Esophagus muscularis mucosa (tissue), 4 donors: ENCODE results near the gene DPEP2. TPM values are rescaled to one million over a fixed set of nuclear protein-coding genes. Genes with fewer than 3 reads are reported as not detected.

Source experiments
- DNase-seq: peaks from one replicate; pipeline ENCODE4 v3.0.0-alpha.2; 2017; ENCODE audit errors: extremely low spot score
- H3K27ac ChIP-seq, 4 donors: fragments of 200-600 bp; sonication (generic); replicated peaks in 1 of 4; 1 replicate in 3 of 4; 2 replicates in 1 of 4; pipeline ENCODE4 v1.5.1; 2016 to 2019; ENCODE audit warnings: mild to moderate bottlenecking in 1 of 4
- H3K27me3 ChIP-seq, 4 donors: fragments of 200-600 bp; sonication (generic); one replicate each; pipeline versions ENCODE4 v1.5.1 to v1.6.0; 2016 to 2019
- H3K36me3 ChIP-seq, 4 donors: fragments of 200-600 bp; sonication (generic); one replicate each; pipeline ENCODE4 v1.5.1; 2016 to 2019
- H3K4me1 ChIP-seq, 4 donors: fragments of 200-600 bp; sonication (generic); one replicate each; pipeline ENCODE4 v1.5.1; 2016 to 2019
- H3K4me3 ChIP-seq, 4 donors: fragments of 200-600 bp; sonication (generic); 1 replicate in 2 of 4; 2 replicates in 2 of 4; pipeline ENCODE4 v1.5.1; 2016 to 2019; ENCODE audit warnings: mild to moderate bottlenecking in 4 of 4, moderate library complexity in 1 of 4
- H3K9me3 ChIP-seq, 4 donors: fragments of 200-600 bp; sonication (generic); 1 replicate in 3 of 4; 2 replicates in 1 of 4; pipeline ENCODE4 v1.5.1; 2016 to 2019
- CTCF ChIP-seq, 3 experiments: fragments of 200-600 bp in 2 of 3; fragments of 450-650 bp in 1 of 3; sonication (generic) in 2 of 3; IDR thresholded peaks; one replicate each; pipeline ENCODE4 v1.5.1; 2017 to 2019; ENCODE audit warnings: antibody characterized with exemption in 3 of 3, mild to moderate bottlenecking in 2 of 3, moderate library complexity in 1 of 3
- EP300 ChIP-seq: sonication (generic); formaldehyde crosslinking; IDR thresholded peaks from one replicate; pipeline ENCODE4 v1.6.1; 2017; ENCODE audit warnings: antibody characterized with exemption
- POLR2A ChIP-seq: fragments of 450-650 bp; IDR thresholded peaks from one replicate; pipeline ENCODE4 v1.6.1; 2017; ENCODE audit warnings: antibody characterized with exemption, moderate library complexity, mild to moderate bottlenecking, low read depth
- POLR2AphosphoS5 ChIP-seq, 2 donors: sonication (generic); formaldehyde crosslinking; IDR thresholded peaks; one replicate each; pipeline ENCODE4 v1.6.1; 2017; ENCODE audit warnings: antibody characterized with exemption in 2 of 2
- WGBS: methylation state at CpG from one replicate; pipeline ENCODE4 v1.1.5; 2018; 5-methylcytosine and 5-hydroxymethylcytosine counted together
- intact Hi-C: fragments of 100-400 bp; cut with DNase I; formaldehyde crosslinking; loops from one replicate; pipeline ENCODE4 v1.15.1; 2023
- total RNA-seq, 4 donors: library from RNA; depleted of rRNA; stranded (reverse); fragments of >200 nt; gene quantifications; one replicate each; pipeline versions ENCODE4 v1.1.0 to v1.2.1, GENCODE V29; 2016

The DPEP2 gene
- total RNA-seq, 4 donors from 2014 or later, result 1.4 to 5.5 (median 3.7) TPM

DNA sequence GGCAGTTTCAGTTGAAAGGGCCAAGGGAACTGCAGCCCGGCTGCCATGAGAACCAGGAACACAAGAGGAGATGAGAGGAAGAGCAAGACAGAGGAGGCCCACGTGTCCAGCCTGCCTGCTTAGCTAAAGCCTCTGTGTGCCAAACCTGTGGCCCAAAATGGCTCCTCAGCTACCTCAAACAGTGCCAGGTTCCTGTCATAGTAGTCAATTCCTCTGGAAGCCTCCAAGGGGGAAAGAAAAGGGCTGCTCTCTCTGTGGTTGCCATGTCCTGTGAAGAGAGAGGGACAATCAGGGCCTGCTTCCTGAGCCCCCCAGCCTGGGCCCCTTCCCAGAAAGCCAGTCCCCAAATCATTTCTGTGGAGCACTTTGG is 36.0 kb downstream of the DPEP2 start:
- H3K4me3 ChIP-seq, result peak overlapping the region in 1 of 4 donors; percentile 14
- H3K27me3 ChIP-seq, result no peaks in the 10 kb centered on the region
- no peak for DNase-seq
- peak overlapping the region; percentile 96 to 100 (median 98) for H3K27ac ChIP-seq
- no peak for TF ChIP-seq POLR2AphosphoS5 (IDR thresholded peaks at IDR 0.05)
- TF ChIP-seq CTCF (IDR thresholded peaks at IDR 0.05), result no peak
- no peak for TF ChIP-seq POLR2A
- TF ChIP-seq EP300, result no peak
- H3K36me3 ChIP-seq, result peaks cover 28 to 52% (median 46%) of the 10 kb centered on the region in 4 donors
- intact Hi-C loops, result no loop called here
- H3K9me3 ChIP-seq, result no peaks in the 10 kb centered on the region
- H3K4me1 ChIP-seq, result peaks cover 87 to 94% (median 92%) of the 10 kb centered on the region in 4 donors
- WGBS, result 48% methylated on average over 2 of the region's 2 CpGs

- 94% methylated on average over 6 of the region's 8 CpGs for WGBS
- H3K4me3 ChIP-seq, result no peak overlapping the region
- intact Hi-C loops, result no loop called here
- no peak for TF ChIP-seq POLR2AphosphoS5 (IDR thresholded peaks at IDR 0.05)
- TF ChIP-seq POLR2A, result no peak
- TF ChIP-seq EP300, result no peak
- no peak for TF ChIP-seq CTCF (IDR thresholded peaks at IDR 0.05)
- H3K9me3 ChIP-seq, result no peaks in the 10 kb centered on the region
- peak overlapping the region; percentile 50 to 100 (median 82) for H3K27ac ChIP-seq
- H3K4me1 ChIP-seq, result peaks cover 86 to 90% (median 89%) of the 10 kb centered on the region in 4 donors
- no peak for DNase-seq
- peaks cover 35 to 63% (median 57%) of the 10 kb centered on the region in 4 donors for H3K36me3 ChIP-seq
- no peaks in the 10 kb centered on the region for H3K27me3 ChIP-seq
These were observed 37.1 kb downstream of the DPEP2 start for GRCh38 chr16:67962135-67962534.

DNA sequence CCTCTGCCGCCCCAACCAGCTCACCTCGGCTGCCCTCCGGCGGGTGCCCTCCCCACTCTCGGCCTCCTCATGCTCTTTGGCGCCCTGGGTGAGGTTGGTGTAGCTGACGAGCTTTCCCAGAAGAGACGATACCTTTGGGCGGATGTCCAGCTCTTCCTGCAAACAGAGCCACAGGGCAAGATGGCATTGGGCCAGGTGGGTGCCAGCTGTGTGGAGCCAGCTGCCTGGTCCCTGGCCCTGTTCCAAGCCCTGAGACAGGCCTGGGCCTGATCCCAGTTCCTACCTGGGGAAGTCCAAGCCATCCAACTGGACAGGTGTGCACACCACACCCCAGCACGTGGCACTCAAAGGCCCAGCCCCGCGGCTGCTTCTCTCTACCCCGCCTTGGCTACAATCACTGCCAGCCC is 37.7 kb downstream of the DPEP2 start:
- no peak for DNase-seq

GRCh38 chr16:67959536-67960329 is 39.6 kb downstream of the DPEP2 start:
- Histone ChIP-seq H3K4me1 (peaks cover 65 to 67% (median 67%) of the 10 kb centered on the region in 4 donors), H3K27me3 (no peaks in the 10 kb centered on the region), H3K9me3 (no peaks in the 10 kb centered on the region), H3K36me3 (peaks cover 40 to 87% (median 77%) of the 10 kb centered on the region in 4 donors), H3K4me3 (no peak overlapping the region), H3K27ac (peak overlapping the region; percentile 50 to 100 (median 82))
- intact Hi-C loops, result no loop called here
- TF ChIP-seq POLR2AphosphoS5 (IDR thresholded peaks at IDR 0.05) (peak; percentile 63 to 66), CTCF (IDR thresholded peaks at IDR 0.05) (no peak)
- no peak for DNase-seq
- 50% methylated on average over 8 of the region's 11 CpGs for WGBS

More for the DNA sequence above, 37.7 kb downstream of the DPEP2 start:
- intact Hi-C loops, result no loop called here
- Histone ChIP-seq H3K9me3 (no peaks in the 10 kb centered on the region), H3K36me3 (peaks cover 35 to 69% (median 60%) of the 10 kb centered on the region in 4 donors), H3K27ac (peak overlapping the region; percentile 50 to 100 (median 82)), H3K27me3 (no peaks in the 10 kb centered on the region), H3K4me3 (no peak overlapping the region), H3K4me1 (peaks cover 80 to 84% (median 83%) of the 10 kb centered on the region in 4 donors)
- no CpG with 5 or more reads among the region's 13 CpGs for WGBS
- TF ChIP-seq CTCF (IDR thresholded peaks at IDR 0.05) (no peak), EP300 (no peak), POLR2A (no peak), POLR2AphosphoS5 (IDR thresholded peaks at IDR 0.05) (no peak)
